GM18502 (cell line): Measurements from ENCODE around the gene RHBDL1.

Source experiments
- ATAC-seq: cut with Tn5 transposase; IDR thresholded peaks from one replicate; pipeline ENCODE4 v1.9.1; 2021; ENCODE audit warnings: mild to moderate bottlenecking; ENCODE audit not compliant: unreplicated experiment, poor library complexity

RHBDL1 gene

GRCh38 chr16:652454-653305 lies 22.8 kb upstream of the RHBDL1 start:
- ATAC-seq, result no peak

GRCh38 chr16:654034-654433 lies 21.4 kb upstream of the RHBDL1 start:
- no peak for ATAC-seq

GRCh38 chr16:657487-657886 lies 18.0 kb upstream of the RHBDL1 start:
- no peak for ATAC-seq

- ATAC-seq, result no peak
These were observed 16.5 kb upstream of the RHBDL1 start for GRCh38 chr16:658679-659571.

GRCh38 chr16:659618-660017 lies 15.9 kb upstream of the RHBDL1 start:
- no peak for ATAC-seq

GRCh38 chr16:660132-660458 lies 15.4 kb upstream of the RHBDL1 start:
- no peak for ATAC-seq

- no peak for ATAC-seq
These were observed 14.8 kb upstream of the RHBDL1 start for GRCh38 chr16:660459-661183.

GRCh38 chr16:661184-661821 lies 14.2 kb upstream of the RHBDL1 start:
- no peak for ATAC-seq

- ATAC-seq, result no peak
These were observed 13.4 kb upstream of the RHBDL1 start for GRCh38 chr16:662095-662494.

GRCh38 chr16:662597-662996 lies 12.9 kb upstream of the RHBDL1 start:
- ATAC-seq, result no peak

- no peak for ATAC-seq
These were observed 8.9 kb upstream of the RHBDL1 start for GRCh38 chr16:666572-666971.

GRCh38 chr16:667113-667779 lies 8.2 kb upstream of the RHBDL1 start:
- no peak for ATAC-seq

- ATAC-seq, result peak; percentile 77
These were observed 7.5 kb upstream of the RHBDL1 start, which contains the start of gene RHOT2 for GRCh38 chr16:667780-668518. TSS of gene RHOT2 (plus strand) at chr16:668132. CDS start at chr16:668200, 68 bp downstream.

GRCh38 chr16:668519-669171 lies 6.8 kb upstream of the RHBDL1 start:
- peak; percentile 17 for ATAC-seq

GRCh38 chr16:669666-670065 lies 5.8 kb upstream of the RHBDL1 start:
- no peak for ATAC-seq

- ATAC-seq, result no peak
These were observed 4.8 kb upstream of the RHBDL1 start for GRCh38 chr16:670485-671352.

GRCh38 chr16:671353-672131 lies 3.9 kb upstream of the RHBDL1 start:
- ATAC-seq, result no peak
